ENCODE results near the gene GRID1. TPM values are rescaled to one million over a fixed set of nuclear protein-coding genes. Genes with fewer than 3 reads are reported as not detected.

The GRID1 gene
- total RNA-seq, 1 experiment from 2014 or later: not detected

DNA sequence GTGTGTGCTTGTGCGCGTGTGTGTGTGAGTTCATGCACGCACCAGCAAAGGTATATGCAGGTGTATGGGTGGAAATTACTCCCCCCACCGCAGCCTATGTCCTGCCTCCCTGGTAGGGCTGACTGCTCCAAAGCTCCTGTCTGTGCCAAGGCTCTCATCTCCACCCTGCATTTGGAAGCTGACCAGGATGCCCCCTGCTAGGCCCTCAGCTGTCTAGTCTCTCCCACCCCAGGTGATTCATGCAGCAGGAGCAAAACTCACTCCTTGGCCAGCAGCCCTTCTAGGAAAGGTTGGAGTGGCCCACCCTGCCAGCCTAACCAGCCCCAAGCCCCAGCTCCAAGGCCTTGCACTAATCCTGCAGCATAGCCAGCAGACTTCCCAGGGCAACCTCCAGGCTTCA, 148.4 kb downstream of the GRID1 start:
- Histone ChIP-seq H3K79me2 (ENCODE audit: low read length) (no peaks in the 10 kb centered on the region), H3K4me1 (ENCODE audit: insufficient read depth, low read length) (no peaks in the 10 kb centered on the region), H3K4me3 (ENCODE audit: low read length) (no peak overlapping the region), H3K9me3 (ENCODE audit: low read length) (no peaks in the 10 kb centered on the region), H3K27me3 (ENCODE audit: low read length) (0 out of 2 replicates have a peak, but pooled peaks cover 7% of the 10 kb centered on the region), H2AFZ (ENCODE audit: low read length) (no peak overlapping the region), H3K27ac (ENCODE audit: low read length) (no peak overlapping the region), H4K20me1 (ENCODE audit: low read length) (no peaks in the 10 kb centered on the region), H3K9ac (ENCODE audit: low read length) (no peak overlapping the region), H3K4me2 (ENCODE audit: low read length) (no peak overlapping the region), H3F3A (ENCODE audit: low read length, unreplicated experiment) (no peaks in the 10 kb centered on the region), H3K9me2 (replicated peaks; ENCODE audit: low read length) (no peaks in the 10 kb centered on the region), H3K36me3 (ENCODE audit: low read depth, low read length) (no peaks in the 10 kb centered on the region)
- intact Hi-C loops (cut with micrococcal nuclease): no loop called here
- ChIA-PET CTCF (no interaction called here), POLR2A (ENCODE audit: unreplicated experiment) (no interaction called here)
- ATAC-seq (no peak), DNase-seq (no peak)
- TF ChIP-seq EZH2phosphoT487 (IDR thresholded peaks at IDR 0.05; ENCODE audit: borderline replicate concordance, low read length): no peak
- TF ChIP-seq, protein P1, sequence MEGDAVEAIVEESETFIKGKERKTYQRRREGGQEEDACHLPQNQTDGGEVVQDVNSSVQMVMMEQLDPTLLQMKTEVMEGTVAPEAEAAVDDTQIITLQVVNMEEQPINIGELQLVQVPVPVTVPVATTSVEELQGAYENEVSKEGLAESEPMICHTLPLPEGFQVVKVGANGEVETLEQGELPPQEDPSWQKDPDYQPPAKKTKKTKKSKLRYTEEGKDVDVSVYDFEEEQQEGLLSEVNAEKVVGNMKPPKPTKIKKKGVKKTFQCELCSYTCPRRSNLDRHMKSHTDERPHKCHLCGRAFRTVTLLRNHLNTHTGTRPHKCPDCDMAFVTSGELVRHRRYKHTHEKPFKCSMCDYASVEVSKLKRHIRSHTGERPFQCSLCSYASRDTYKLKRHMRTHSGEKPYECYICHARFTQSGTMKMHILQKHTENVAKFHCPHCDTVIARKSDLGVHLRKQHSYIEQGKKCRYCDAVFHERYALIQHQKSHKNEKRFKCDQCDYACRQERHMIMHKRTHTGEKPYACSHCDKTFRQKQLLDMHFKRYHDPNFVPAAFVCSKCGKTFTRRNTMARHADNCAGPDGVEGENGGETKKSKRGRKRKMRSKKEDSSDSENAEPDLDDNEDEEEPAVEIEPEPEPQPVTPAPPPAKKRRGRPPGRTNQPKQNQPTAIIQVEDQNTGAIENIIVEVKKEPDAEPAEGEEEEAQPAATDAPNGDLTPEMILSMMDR (conservative IDR thresholded peaks at IDR 0.05; ENCODE audit: low read depth, low read length): no peak
- BruUV-seq (replicated peaks): no TSS peak

DNA sequence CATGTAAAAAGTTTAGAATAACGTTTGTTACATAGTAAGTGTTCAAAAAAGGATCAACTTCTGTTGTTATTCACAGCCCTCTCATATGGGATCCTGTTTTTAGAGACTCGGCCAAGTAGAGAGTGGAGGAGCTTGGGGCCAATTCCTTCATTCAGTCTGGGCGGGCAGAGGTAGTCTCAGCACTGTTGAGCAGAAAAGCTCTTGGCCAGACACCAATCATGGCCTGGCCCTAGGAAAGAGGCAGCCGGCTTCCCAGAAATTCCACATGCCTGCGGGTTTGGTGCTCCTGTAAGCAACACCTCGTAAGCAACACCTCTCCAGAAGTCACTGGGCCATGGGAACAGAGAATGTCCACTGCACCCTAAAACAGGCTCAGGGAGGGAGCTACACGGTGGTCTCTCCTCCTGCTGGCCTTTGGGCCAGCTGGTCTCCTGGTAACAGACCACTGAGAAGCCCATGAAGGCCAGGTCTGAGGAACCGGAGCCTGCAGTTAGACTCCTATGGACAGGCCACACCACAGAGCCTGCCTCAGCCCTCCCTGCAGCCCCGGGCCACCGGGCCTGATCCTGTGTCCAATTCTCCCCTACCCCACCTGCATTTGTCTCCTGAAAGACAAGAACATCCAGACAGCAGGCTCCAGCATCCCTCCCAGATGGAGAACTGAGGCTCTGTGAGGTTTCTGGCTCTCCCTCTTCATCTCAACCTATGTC, 149.1 kb downstream of the GRID1 start:
- Histone ChIP-seq H3K9me2 (replicated peaks; ENCODE audit: low read length) (no peaks in the 10 kb centered on the region), H3K79me2 (ENCODE audit: low read length) (no peaks in the 10 kb centered on the region), H3K4me3 (ENCODE audit: low read length) (no peak overlapping the region), H3K4me1 (ENCODE audit: insufficient read depth, low read length) (no peaks in the 10 kb centered on the region), H3K9ac (ENCODE audit: low read length) (no peak overlapping the region), H3K36me3 (ENCODE audit: low read depth, low read length) (no peaks in the 10 kb centered on the region), H3K27ac (ENCODE audit: low read length) (no peak overlapping the region), H2AFZ (ENCODE audit: low read length) (no peak overlapping the region), H3F3A (ENCODE audit: low read length, unreplicated experiment) (no peaks in the 10 kb centered on the region), H3K9me3 (ENCODE audit: low read length) (no peaks in the 10 kb centered on the region), H3K27me3 (ENCODE audit: low read length) (0 out of 2 replicates have a peak, but pooled peaks cover 7% of the 10 kb centered on the region), H4K20me1 (ENCODE audit: low read length) (no peaks in the 10 kb centered on the region), H3K4me2 (ENCODE audit: low read length) (no peak overlapping the region)
- no TSS peak for BruUV-seq (replicated peaks)
- DNase-seq (no peak), ATAC-seq (no peak)
- ChIA-PET CTCF (no interaction called here), POLR2A (ENCODE audit: unreplicated experiment) (no interaction called here)
- TF ChIP-seq, protein P1 (conservative IDR thresholded peaks at IDR 0.05; ENCODE audit: low read depth, low read length): no peak
- TF ChIP-seq EZH2phosphoT487 (IDR thresholded peaks at IDR 0.05; ENCODE audit: borderline replicate concordance, low read length) (no peak), EZH2 (IDR thresholded peaks at IDR 0.05; ENCODE audit: low read length, unreplicated experiment) (no peak)
- intact Hi-C loops (cut with micrococcal nuclease): no loop called here

DNA sequence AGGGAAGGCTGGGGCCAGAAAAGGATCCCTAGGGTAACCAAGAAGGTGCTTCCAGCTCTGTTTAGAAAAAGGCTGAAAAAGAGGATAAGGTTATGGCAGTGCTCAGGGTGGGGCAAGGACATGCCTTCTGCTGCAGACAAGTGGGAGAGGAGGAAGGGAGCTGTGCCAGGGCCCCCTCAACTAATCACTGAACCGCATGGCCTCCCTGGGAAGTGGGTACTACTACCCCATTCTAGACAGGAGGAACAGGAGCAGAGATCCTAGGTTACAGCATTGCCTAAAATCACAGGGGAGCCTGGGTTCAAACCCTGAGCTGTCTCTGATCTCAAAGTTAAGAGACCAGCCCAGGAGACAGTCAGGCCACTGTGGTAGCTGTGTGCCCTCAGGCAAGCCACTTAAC, 149.7 kb downstream of the GRID1 start:
- Histone ChIP-seq H3K36me3 (ENCODE audit: low read depth, low read length) (no peaks in the 10 kb centered on the region), H3K9me2 (replicated peaks; ENCODE audit: low read length) (no peaks in the 10 kb centered on the region), H3F3A (ENCODE audit: low read length, unreplicated experiment) (no peaks in the 10 kb centered on the region), H2AFZ (ENCODE audit: low read length) (no peak overlapping the region), H3K9me3 (ENCODE audit: low read length) (no peaks in the 10 kb centered on the region), H4K20me1 (ENCODE audit: low read length) (no peaks in the 10 kb centered on the region), H3K4me2 (ENCODE audit: low read length) (no peak overlapping the region), H3K9ac (ENCODE audit: low read length) (no peak overlapping the region), H3K4me1 (ENCODE audit: insufficient read depth, low read length) (no peaks in the 10 kb centered on the region), H3K4me3 (ENCODE audit: low read length) (no peak overlapping the region), H3K27me3 (ENCODE audit: low read length) (0 out of 2 replicates have a peak, but pooled peaks cover 7% of the 10 kb centered on the region), H3K79me2 (ENCODE audit: low read length) (no peaks in the 10 kb centered on the region), H3K27ac (ENCODE audit: low read length) (no peak overlapping the region)
- ATAC-seq: no peak
- ChIA-PET CTCF (no interaction called here), POLR2A (ENCODE audit: unreplicated experiment) (no interaction called here)
- intact Hi-C loops (cut with micrococcal nuclease): no loop called here
- TF ChIP-seq EZH2 (IDR thresholded peaks at IDR 0.05; ENCODE audit: low read length, unreplicated experiment): no peak
- TF ChIP-seq, protein P1 (conservative IDR thresholded peaks at IDR 0.05; ENCODE audit: low read depth, low read length): no peak
- no peak for TF ChIP-seq EZH2phosphoT487 (IDR thresholded peaks at IDR 0.05; ENCODE audit: borderline replicate concordance, low read length)
- no peak for DNase-seq
- BruUV-seq (replicated peaks): no TSS peak

Measured in PC-3 (cell line).